Measurements from ENCODE around the gene BRME1. TPM values are rescaled to one million over a fixed set of nuclear protein-coding genes. Genes with fewer than 3 reads are reported as not detected.

BRME1 gene
- polyA plus RNA-seq, 3 donors, result 0.05 to 0.28 TPM; not detected in 1

DNA sequence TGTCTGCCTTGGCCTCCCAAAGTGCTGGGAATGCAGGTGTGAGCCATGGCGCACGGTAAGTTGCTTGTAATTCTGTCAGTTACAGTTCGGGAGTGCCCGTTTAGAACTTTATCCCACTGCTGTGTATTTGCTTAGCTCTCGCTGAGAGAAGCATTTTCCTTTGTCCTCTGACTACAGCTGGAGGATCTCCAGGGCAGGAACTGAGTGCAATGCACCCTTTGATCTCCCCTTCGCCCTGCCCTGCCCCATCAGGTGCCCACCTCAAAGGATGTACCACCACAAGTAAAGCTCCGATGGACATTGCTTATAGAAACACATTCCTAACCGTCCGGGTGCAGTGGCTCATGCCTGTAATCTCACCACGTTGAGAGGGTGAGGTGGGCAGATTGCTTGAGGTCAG lies 6.5 kb downstream of the BRME1 start:
- no peaks in the 10 kb centered on the region for H3K4me1 ChIP-seq (ENCODE audit: control insufficient read depth in 1 of 2, insufficient read depth in 2 of 2, low read length in 2 of 2)
- WGBS (ENCODE audit: insufficient coverage), result 96% methylated on average over 6 of the region's 10 CpGs

GRCh38 chr19:13896227-13896626 lies 9.7 kb downstream of the BRME1 start:
- Mint-ChIP-seq H3K4me3 (no peak overlapping the region), H3K27me3 (ENCODE audit: low read depth in 3 of 3) (peaks cover 0 to 6% (median 2%) of the 10 kb centered on the region in 3 donors), H3K4me1 (peaks cover 3% of the 10 kb centered on the region), H3K27ac (no peak overlapping the region), H3K36me3 (peaks cover 0 to 3% of the 10 kb centered on the region in 2 donors), H3K9me3 (no peaks in the 10 kb centered on the region)
- DNase-seq, result no peak
- no peak overlapping the region for H3K9ac ChIP-seq (ENCODE audit: insufficient read depth, low read length, poor library complexity, severe bottlenecking)
- no peaks in the 10 kb centered on the region for H3K36me3 ChIP-seq (replicated peaks in 1 of 2; ENCODE audit: control insufficient read depth in 1 of 2, insufficient read depth in 2 of 2, low read length in 2 of 2)
- intact Hi-C loops (cut with micrococcal nuclease), result no loop called here
- H3K4me3 ChIP-seq (replicated peaks in 1 of 3; ENCODE audit: low read depth in 2 of 3, low read length in 3 of 3), result no peak overlapping the region
- H2AFZ ChIP-seq (ENCODE audit: insufficient read depth, low read depth, low read length, poor library complexity, severe bottlenecking), result no peak overlapping the region
- no peak overlapping the region for H3K27ac ChIP-seq (ENCODE audit: low read depth in 1 of 2, low read length in 2 of 2)
- H3K9me3 ChIP-seq (replicated peaks in 1 of 2; ENCODE audit: control insufficient read depth in 1 of 2, insufficient read depth in 1 of 2, low read length in 2 of 2), result no peaks in the 10 kb centered on the region
- H3K27me3 ChIP-seq (ENCODE audit: control insufficient read depth in 2 of 2, insufficient read depth in 2 of 2, low read length in 2 of 2), result no peaks in the 10 kb centered on the region
- H3K79me2 ChIP-seq (ENCODE audit: insufficient read depth, low read length), result no peaks in the 10 kb centered on the region
- no peaks in the 10 kb centered on the region for H3K4me1 ChIP-seq (ENCODE audit: control insufficient read depth in 1 of 2, insufficient read depth in 2 of 2, low read length in 2 of 2)
- no CpG with 5 or more reads among the region's 2 CpGs for WGBS (ENCODE audit: insufficient coverage)
- TF ChIP-seq, protein P1, sequence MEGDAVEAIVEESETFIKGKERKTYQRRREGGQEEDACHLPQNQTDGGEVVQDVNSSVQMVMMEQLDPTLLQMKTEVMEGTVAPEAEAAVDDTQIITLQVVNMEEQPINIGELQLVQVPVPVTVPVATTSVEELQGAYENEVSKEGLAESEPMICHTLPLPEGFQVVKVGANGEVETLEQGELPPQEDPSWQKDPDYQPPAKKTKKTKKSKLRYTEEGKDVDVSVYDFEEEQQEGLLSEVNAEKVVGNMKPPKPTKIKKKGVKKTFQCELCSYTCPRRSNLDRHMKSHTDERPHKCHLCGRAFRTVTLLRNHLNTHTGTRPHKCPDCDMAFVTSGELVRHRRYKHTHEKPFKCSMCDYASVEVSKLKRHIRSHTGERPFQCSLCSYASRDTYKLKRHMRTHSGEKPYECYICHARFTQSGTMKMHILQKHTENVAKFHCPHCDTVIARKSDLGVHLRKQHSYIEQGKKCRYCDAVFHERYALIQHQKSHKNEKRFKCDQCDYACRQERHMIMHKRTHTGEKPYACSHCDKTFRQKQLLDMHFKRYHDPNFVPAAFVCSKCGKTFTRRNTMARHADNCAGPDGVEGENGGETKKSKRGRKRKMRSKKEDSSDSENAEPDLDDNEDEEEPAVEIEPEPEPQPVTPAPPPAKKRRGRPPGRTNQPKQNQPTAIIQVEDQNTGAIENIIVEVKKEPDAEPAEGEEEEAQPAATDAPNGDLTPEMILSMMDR (IDR thresholded peaks at IDR 0.05), result no peak
- no peaks in the 10 kb centered on the region for H4K20me1 ChIP-seq (ENCODE audit: insufficient read depth, low read length)
- no peak overlapping the region for H3K4me2 ChIP-seq (replicated peaks; ENCODE audit: extremely low read depth, low read length, poor library complexity, severe bottlenecking)

More for the DNA sequence above, 6.5 kb downstream of the BRME1 start:
- Mint-ChIP-seq H3K4me1 (peaks cover 3% of the 10 kb centered on the region), H3K36me3 (no peaks in the 10 kb centered on the region), H3K9me3 (no peaks in the 10 kb centered on the region), H3K27ac (peak overlapping the region in 1 of 7 donors; percentile 37), H3K4me3 (no peak overlapping the region), H3K27me3 (ENCODE audit: low read depth in 3 of 3) (peaks cover 0 to 5% (median 2%) of the 10 kb centered on the region in 3 donors)
- Histone ChIP-seq H3K4me2 (replicated peaks; ENCODE audit: extremely low read depth, low read length, poor library complexity, severe bottlenecking) (no peak overlapping the region), H4K20me1 (ENCODE audit: insufficient read depth, low read length) (no peaks in the 10 kb centered on the region), H3K27ac (ENCODE audit: low read depth in 1 of 2, low read length in 2 of 2) (no peak overlapping the region), H2AFZ (ENCODE audit: insufficient read depth, low read depth, low read length, poor library complexity, severe bottlenecking) (no peak overlapping the region), H3K36me3 (replicated peaks in 1 of 2; ENCODE audit: control insufficient read depth in 1 of 2, insufficient read depth in 2 of 2, low read length in 2 of 2) (no peaks in the 10 kb centered on the region), H3K9ac (ENCODE audit: insufficient read depth, low read length, poor library complexity, severe bottlenecking) (no peak overlapping the region), H3K27me3 (ENCODE audit: control insufficient read depth in 2 of 2, insufficient read depth in 2 of 2, low read length in 2 of 2) (no peaks in the 10 kb centered on the region), H3K4me3 (replicated peaks in 1 of 3; ENCODE audit: low read depth in 2 of 3, low read length in 3 of 3) (no peak overlapping the region), H3K79me2 (ENCODE audit: insufficient read depth, low read length) (no peaks in the 10 kb centered on the region), H3K9me3 (replicated peaks in 1 of 2; ENCODE audit: control insufficient read depth in 1 of 2, insufficient read depth in 1 of 2, low read length in 2 of 2) (no peaks in the 10 kb centered on the region)
- intact Hi-C loops (cut with micrococcal nuclease), result no loop called here
- DNase-seq, result no peak
- TF ChIP-seq, protein P1 (IDR thresholded peaks at IDR 0.05), result no peak

Data from CD14-positive monocyte (primary cell).